Uterus (tissue), 2 donors: Measurements from ENCODE around the gene SLK.

Experiments used
- CTCF ChIP-seq, 4 experiments: fragments of 200-600 bp in 2 of 4; fragments of 450-650 bp in 2 of 4; sonication (generic) in 2 of 4; IDR thresholded peaks; one replicate each; pipeline ENCODE4 v1.5.1; 2016 to 2019; ENCODE audit warnings: antibody characterized with exemption in 4 of 4, mild to moderate bottlenecking in 2 of 4, moderate library complexity in 1 of 4
- POLR2A ChIP-seq, 2 donors: fragments of 450-650 bp; IDR thresholded peaks; one replicate each; pipeline ENCODE4 v1.6.1; 2016; ENCODE audit warnings: antibody characterized with exemption in 2 of 2, mild to moderate bottlenecking in 1 of 2, moderate library complexity in 1 of 2

- TF ChIP-seq CTCF (IDR thresholded peaks at IDR 0.05) (no peak), POLR2A (IDR thresholded peaks at IDR 0.05) (no peak)
Observed at GRCh38 chr10:104072786-104073185, 105.8 kb downstream of the SLK start.
